Neural progenitor cell (in vitro differentiated cells): ENCODE measurements around the gene GLTPD2.

Experiments
- CTCF ChIP-seq: fragments of 200-600 bp; sonication (generic); IDR thresholded peaks from 2 replicates; pipeline ENCODE4 v1.5.1; 2017; ENCODE audit warnings: antibody characterized with exemption, mild to moderate bottlenecking
- EZH2 ChIP-seq: fragments of 200-600 bp; sonication (generic); IDR thresholded peaks from 2 replicates; pipeline ENCODE4 v1.6.1; 2017; ENCODE audit warnings: antibody characterized with exemption, mild to moderate bottlenecking, moderate library complexity
- EZH2phosphoT487 ChIP-seq: fragments of 200-600 bp; sonication (generic); IDR thresholded peaks from 2 replicates; pipeline ENCODE4 v1.6.1; 2017; ENCODE audit warnings: antibody characterized with exemption

DNA sequence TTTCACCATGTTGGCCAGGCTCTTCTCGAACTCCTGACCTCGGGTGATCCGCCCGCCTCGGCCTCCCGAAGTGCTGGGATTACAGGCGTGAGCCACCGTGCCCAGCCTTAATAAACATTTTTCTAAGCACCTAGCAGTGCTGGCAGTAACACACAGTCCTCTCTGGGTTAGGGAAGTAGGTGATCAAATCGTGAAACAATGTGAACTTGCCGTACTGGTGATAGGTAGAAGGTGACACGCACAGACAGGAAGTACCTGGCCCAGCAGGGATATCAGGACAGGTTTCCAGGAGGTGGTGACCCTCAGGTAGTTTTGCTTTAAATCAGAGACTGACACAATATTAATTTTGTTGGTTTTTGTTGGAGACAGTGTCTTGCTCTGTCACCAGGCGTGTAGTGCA is 22.7 kb downstream of the GLTPD2 start:
- TF ChIP-seq CTCF: no peak
- no peak for TF ChIP-seq EZH2
- no peak for TF ChIP-seq EZH2phosphoT487
